ENCODE data around the gene LIPF.

Gene LIPF, protein sequence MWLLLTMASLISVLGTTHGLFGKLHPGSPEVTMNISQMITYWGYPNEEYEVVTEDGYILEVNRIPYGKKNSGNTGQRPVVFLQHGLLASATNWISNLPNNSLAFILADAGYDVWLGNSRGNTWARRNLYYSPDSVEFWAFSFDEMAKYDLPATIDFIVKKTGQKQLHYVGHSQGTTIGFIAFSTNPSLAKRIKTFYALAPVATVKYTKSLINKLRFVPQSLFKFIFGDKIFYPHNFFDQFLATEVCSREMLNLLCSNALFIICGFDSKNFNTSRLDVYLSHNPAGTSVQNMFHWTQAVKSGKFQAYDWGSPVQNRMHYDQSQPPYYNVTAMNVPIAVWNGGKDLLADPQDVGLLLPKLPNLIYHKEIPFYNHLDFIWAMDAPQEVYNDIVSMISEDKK

DNA sequence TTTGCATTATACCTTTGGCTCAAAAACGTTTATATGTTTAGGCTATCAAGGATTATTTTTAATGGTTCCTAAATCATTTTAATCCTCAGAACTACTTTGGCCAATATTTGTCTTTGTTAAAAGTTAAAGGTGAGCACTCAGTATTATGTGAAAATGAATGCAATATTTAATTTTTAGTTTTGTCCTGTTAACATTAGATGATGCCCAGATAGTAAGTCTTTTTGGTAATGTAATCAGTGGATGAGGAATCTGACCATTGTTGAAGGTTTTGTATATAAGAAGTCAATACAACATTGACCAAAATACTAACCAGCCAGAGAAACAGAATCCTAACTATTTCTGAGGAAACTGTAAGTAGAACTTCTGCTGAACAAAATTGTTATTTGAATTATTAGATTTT, at the start of gene LIPF:
LIPF (plus strand) TSS at position 301 of the 400 bp plus-strand sequence. CDS start 2,856 bp downstream, outside the sequence.
- H3K4me1 ChIP-seq (ENCODE audit: control insufficient read depth, insufficient read depth, low read length): peaks cover 14% of the 10 kb centered on the region
- no peak within 1 kb of the TSS for H3K9ac ChIP-seq (ENCODE audit: low read length)
- H3K9me3 ChIP-seq (ENCODE audit: control insufficient read depth, low read length): no peaks in the 10 kb centered on the region
- no peaks in the 10 kb centered on the region for H3K36me3 ChIP-seq (ENCODE audit: control insufficient read depth, insufficient read depth, low read length, severe bottlenecking)
- H3K4me3 ChIP-seq (ENCODE audit: low read length): no peak within 1 kb of the TSS
- H3K27me3 ChIP-seq (replicated peaks; ENCODE audit: control insufficient read depth, insufficient read depth, low read length): no peaks in the 10 kb centered on the region
- no peak for DNase-seq (ENCODE audit: low read depth)

DNA sequence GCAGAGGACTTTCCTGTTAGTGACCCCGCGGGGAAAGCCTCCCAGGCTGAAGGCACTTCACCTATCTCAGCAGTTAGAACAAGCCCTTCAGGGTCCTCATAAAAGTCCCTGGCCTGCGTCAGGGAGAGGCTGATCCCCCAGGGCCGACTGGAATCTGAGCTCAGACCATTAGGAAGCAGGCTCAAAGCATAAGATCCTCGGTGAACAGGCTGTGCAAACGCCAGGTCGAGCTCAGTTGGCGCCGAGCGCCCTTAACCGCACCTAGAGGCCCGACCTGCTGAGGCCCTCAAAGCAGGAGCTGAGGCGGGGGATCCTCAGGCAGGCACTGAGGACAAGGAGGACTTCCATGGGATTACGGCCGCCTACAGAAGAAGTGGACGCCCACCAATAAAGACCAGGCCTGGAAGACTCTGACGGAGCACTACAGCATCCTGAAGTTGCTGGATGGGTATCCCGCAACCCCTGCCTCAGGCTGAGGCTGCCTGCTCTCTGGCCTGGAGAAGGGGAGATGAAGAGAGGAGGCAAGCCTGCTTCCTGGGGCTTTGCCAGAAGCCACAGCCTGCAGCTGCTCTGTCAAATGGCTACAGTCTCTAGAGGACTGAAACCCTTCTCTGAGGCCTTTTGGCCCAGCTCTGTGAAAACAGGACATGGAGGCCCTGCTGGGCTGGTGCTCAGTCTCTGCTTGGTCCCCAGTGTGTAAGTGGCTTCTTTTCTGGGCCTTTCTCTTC, 47.8 kb upstream of the LIPF start:
- Histone ChIP-seq H3K9me3 (ENCODE audit: control insufficient read depth, low read length) (peaks cover 5% of the 10 kb centered on the region), H3K27me3 (replicated peaks; ENCODE audit: control insufficient read depth, insufficient read depth, low read length) (no peaks in the 10 kb centered on the region), H3K4me1 (ENCODE audit: control insufficient read depth, insufficient read depth, low read length) (peaks cover 27% of the 10 kb centered on the region), H3K36me3 (ENCODE audit: control insufficient read depth, insufficient read depth, low read length, severe bottlenecking) (no peaks in the 10 kb centered on the region), H3K9ac (ENCODE audit: low read length) (no peak overlapping the region), H3K4me3 (ENCODE audit: low read length) (no peak overlapping the region)
- no peak for DNase-seq (ENCODE audit: low read depth)

DNA sequence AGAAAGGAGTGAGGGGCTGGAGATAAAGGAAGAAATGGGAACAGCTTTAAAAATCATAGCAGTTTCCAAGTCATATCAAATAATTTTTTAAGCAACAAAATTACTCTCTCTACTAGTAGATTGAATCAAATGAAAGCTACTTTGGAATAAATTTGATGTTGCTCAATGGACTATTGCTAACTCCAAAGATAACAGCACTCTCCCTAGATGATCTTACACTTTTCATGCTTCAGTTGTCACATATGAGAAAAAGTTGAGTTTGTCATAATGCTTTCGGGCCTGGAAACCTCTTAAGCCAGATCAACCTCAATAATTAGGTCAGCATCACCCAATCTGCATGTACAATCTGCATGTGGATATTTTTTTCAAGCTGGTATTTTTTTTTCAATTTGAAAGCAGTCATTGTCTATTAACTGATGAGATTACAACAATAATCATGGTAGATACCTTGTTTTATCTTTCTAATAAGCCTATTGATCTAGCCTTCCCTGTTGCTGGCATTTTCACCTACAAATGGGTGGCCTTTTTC, 46.4 kb upstream of the LIPF start:
- H3K27me3 ChIP-seq (replicated peaks; ENCODE audit: control insufficient read depth, insufficient read depth, low read length): no peaks in the 10 kb centered on the region
- no peak overlapping the region for H3K4me3 ChIP-seq (ENCODE audit: low read length)
- peaks cover 5% of the 10 kb centered on the region for H3K9me3 ChIP-seq (ENCODE audit: control insufficient read depth, low read length)
- peak overlapping the region; percentile 26 for H3K9ac ChIP-seq (ENCODE audit: low read length)
- DNase-seq (ENCODE audit: low read depth): no peak
- H3K4me1 ChIP-seq (ENCODE audit: control insufficient read depth, insufficient read depth, low read length): peaks cover 27% of the 10 kb centered on the region
- H3K36me3 ChIP-seq (ENCODE audit: control insufficient read depth, insufficient read depth, low read length, severe bottlenecking): no peaks in the 10 kb centered on the region

DNA sequence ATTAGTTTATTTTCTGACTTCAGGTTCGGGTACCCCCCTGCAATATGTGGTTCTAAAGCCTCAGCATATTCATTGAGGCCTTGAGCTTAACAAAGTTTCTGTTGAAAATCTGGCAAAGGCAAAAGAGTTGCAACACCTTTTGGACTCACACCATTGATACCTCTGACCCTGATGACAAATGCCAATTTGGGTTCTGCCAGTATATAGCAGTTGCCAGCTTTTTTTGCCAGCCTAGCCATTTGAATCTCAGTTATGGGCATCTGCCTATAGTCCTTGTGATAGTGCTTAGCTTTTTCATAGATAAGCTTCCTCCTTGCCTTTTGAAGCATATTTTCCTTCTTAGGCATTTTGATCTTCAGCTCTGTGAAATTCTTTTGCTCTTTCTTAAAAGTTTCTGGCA, 45.7 kb upstream of the LIPF start:
- H3K4me1 ChIP-seq (ENCODE audit: control insufficient read depth, insufficient read depth, low read length): peaks cover 32% of the 10 kb centered on the region
- peaks cover 5% of the 10 kb centered on the region for H3K9me3 ChIP-seq (ENCODE audit: control insufficient read depth, low read length)
- no peaks in the 10 kb centered on the region for H3K36me3 ChIP-seq (ENCODE audit: control insufficient read depth, insufficient read depth, low read length, severe bottlenecking)
- peak overlapping the region; percentile 26 for H3K9ac ChIP-seq (ENCODE audit: low read length)
- DNase-seq (ENCODE audit: low read depth): no peak
- H3K4me3 ChIP-seq (ENCODE audit: low read length): no peak overlapping the region
- no peaks in the 10 kb centered on the region for H3K27me3 ChIP-seq (replicated peaks; ENCODE audit: control insufficient read depth, insufficient read depth, low read length)

DNA sequence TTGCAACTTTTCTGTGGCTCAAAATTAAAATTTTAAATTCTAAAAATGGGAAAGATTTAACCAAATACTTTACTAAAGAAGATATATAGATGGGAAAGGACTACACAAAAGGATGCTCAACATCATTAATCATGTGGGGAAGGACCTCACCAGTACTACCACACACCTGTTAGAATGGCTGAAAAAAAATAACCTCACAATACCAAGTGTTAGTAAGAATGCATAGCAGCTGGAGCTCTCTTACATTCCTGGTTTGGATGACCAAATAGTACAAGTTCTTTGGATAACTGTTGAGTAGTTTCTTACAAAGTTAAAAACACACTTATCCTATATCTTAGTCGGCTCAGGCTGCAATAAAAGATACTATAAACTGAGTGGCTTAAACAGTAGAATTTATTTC, 43.8 kb upstream of the LIPF start:
- Histone ChIP-seq H3K4me1 (ENCODE audit: control insufficient read depth, insufficient read depth, low read length) (peaks cover 43% of the 10 kb centered on the region), H3K9ac (ENCODE audit: low read length) (no peak overlapping the region), H3K9me3 (ENCODE audit: control insufficient read depth, low read length) (peaks cover 5% of the 10 kb centered on the region), H3K36me3 (ENCODE audit: control insufficient read depth, insufficient read depth, low read length, severe bottlenecking) (no peaks in the 10 kb centered on the region), H3K27me3 (replicated peaks; ENCODE audit: control insufficient read depth, insufficient read depth, low read length) (no peaks in the 10 kb centered on the region), H3K4me3 (ENCODE audit: low read length) (no peak overlapping the region)
- DNase-seq (ENCODE audit: low read depth): no peak

DNA sequence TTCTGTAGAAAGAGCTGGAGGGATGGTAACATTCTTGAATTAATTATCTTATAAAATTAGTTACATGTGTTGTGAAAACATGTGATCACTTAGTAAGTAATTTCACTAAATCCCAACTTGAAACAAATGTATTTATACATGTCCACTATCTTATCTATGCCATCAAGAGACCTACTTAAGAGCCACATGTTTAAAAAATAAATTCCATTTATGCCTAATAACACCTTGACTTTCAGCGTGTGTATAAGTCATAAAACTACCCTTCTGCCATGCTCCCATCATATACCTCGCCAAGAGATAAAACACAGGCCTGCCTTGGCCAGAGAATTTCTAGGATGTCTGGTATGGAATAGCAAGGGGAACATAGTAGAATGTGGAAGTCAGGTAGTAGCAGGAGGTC, 40.4 kb upstream of the LIPF start:
- Histone ChIP-seq H3K4me3 (ENCODE audit: low read length) (no peak overlapping the region), H3K4me1 (ENCODE audit: control insufficient read depth, insufficient read depth, low read length) (peaks cover 18% of the 10 kb centered on the region), H3K27me3 (replicated peaks; ENCODE audit: control insufficient read depth, insufficient read depth, low read length) (no peaks in the 10 kb centered on the region), H3K9me3 (ENCODE audit: control insufficient read depth, low read length) (peaks cover 5% of the 10 kb centered on the region), H3K9ac (ENCODE audit: low read length) (no peak overlapping the region), H3K36me3 (ENCODE audit: control insufficient read depth, insufficient read depth, low read length, severe bottlenecking) (no peaks in the 10 kb centered on the region)
- no peak for DNase-seq (ENCODE audit: low read depth)

DNA sequence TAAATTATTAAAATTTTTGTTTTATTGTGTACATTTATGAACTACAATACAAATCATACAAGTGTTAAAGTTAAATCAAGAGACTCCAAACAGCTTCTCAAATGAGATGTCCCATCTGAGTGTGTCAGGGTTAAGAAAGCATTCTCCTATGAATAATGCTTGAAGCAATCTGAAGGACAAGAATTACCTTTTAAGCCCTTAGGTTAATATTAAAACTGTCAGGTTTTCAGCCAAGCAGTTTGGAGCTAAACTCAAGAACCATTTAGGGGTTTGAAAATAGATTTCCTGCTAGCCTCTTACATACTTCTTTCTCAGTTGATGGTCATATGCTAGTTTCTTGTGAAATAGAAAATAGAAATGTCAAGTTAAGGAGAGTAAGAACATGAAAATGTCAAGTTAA, 39.4 kb upstream of the LIPF start:
- Histone ChIP-seq H3K9ac (ENCODE audit: low read length) (no peak overlapping the region), H3K9me3 (ENCODE audit: control insufficient read depth, low read length) (peaks cover 8% of the 10 kb centered on the region), H3K4me3 (ENCODE audit: low read length) (no peak overlapping the region), H3K36me3 (ENCODE audit: control insufficient read depth, insufficient read depth, low read length, severe bottlenecking) (no peaks in the 10 kb centered on the region), H3K4me1 (ENCODE audit: control insufficient read depth, insufficient read depth, low read length) (peaks cover 16% of the 10 kb centered on the region), H3K27me3 (replicated peaks; ENCODE audit: control insufficient read depth, insufficient read depth, low read length) (no peaks in the 10 kb centered on the region)
- DNase-seq (ENCODE audit: low read depth): no peak

DNA sequence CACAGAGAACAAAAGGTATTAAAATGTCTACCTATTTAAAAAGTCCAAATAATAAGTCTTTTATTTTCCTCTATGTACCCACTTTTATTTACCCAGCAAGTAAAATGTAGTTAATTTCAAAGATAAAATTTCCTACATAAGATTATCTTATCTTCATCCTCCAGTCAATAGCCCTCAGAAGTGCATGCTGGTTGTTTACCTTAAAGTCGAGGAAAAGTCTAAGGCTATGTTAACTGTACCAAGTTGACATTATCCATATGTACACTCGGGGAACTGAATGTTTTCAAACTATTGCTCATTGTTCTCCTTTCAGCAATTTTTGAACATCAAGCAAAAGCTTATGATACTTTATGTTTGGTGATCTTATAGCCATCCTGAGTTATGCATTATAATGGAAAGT, 24.1 kb upstream of the LIPF start:
- H3K4me1 ChIP-seq (ENCODE audit: control insufficient read depth, insufficient read depth, low read length): peaks cover 8% of the 10 kb centered on the region
- H3K4me3 ChIP-seq (ENCODE audit: low read length): no peak overlapping the region
- H3K27me3 ChIP-seq (replicated peaks; ENCODE audit: control insufficient read depth, insufficient read depth, low read length): no peaks in the 10 kb centered on the region
- H3K9me3 ChIP-seq (ENCODE audit: control insufficient read depth, low read length): peaks cover 18% of the 10 kb centered on the region
- H3K36me3 ChIP-seq (ENCODE audit: control insufficient read depth, insufficient read depth, low read length, severe bottlenecking): no peaks in the 10 kb centered on the region
- H3K9ac ChIP-seq (ENCODE audit: low read length): no peak overlapping the region
- DNase-seq (ENCODE audit: low read depth): no peak

DNA sequence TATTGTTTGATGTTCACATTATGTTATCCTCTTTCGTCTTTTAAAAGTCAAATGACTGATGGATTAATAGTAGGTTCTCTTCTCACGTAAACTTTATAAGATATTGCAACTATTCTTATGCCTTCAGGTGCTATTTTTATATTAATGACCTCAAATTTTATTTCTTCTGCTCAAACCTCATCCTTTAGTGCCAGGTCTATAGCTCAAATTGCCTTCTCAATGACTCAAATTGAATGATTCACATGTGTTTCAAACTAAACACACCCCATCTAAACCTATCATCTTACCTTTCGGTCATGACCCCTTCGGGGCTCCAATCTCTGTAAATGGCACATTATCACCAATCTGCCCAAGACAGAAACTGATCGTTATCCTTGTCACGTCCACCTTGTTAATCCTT, 22.0 kb upstream of the LIPF start:
- H3K4me1 ChIP-seq (ENCODE audit: control insufficient read depth, insufficient read depth, low read length): peaks cover 8% of the 10 kb centered on the region
- no peak overlapping the region for H3K9ac ChIP-seq (ENCODE audit: low read length)
- no peak overlapping the region for H3K4me3 ChIP-seq (ENCODE audit: low read length)
- no peaks in the 10 kb centered on the region for H3K36me3 ChIP-seq (ENCODE audit: control insufficient read depth, insufficient read depth, low read length, severe bottlenecking)
- H3K27me3 ChIP-seq (replicated peaks; ENCODE audit: control insufficient read depth, insufficient read depth, low read length): no peaks in the 10 kb centered on the region
- H3K9me3 ChIP-seq (ENCODE audit: control insufficient read depth, low read length): peaks cover 9% of the 10 kb centered on the region
- no peak for DNase-seq (ENCODE audit: low read depth)

DNA sequence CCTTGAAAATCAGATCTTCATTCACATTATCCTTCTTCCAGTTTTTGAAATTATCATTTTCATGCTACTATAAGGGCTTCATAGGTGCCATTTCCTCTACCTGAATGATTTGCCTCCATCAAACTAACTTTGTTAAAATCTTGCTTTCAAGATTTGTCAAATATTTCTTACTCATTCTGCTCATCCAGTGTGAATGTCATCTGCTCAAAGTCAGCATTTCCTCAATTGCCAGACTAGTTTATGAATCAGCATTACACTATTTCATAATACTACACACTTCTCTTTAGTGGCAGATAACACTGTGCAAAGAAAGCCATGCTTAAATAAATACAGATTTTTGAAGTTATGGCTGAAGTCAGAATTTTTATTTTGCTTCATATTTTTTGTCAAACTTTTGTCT, 21.3 kb upstream of the LIPF start:
- peak; percentile 62 for DNase-seq (ENCODE audit: low read depth)
- no peak overlapping the region for H3K4me3 ChIP-seq (ENCODE audit: low read length)
- peaks cover 8% of the 10 kb centered on the region for H3K9me3 ChIP-seq (ENCODE audit: control insufficient read depth, low read length)
- no peak overlapping the region for H3K9ac ChIP-seq (ENCODE audit: low read length)
- H3K36me3 ChIP-seq (ENCODE audit: control insufficient read depth, insufficient read depth, low read length, severe bottlenecking): no peaks in the 10 kb centered on the region
- H3K27me3 ChIP-seq (replicated peaks; ENCODE audit: control insufficient read depth, insufficient read depth, low read length): no peaks in the 10 kb centered on the region
- peaks cover 8% of the 10 kb centered on the region for H3K4me1 ChIP-seq (ENCODE audit: control insufficient read depth, insufficient read depth, low read length)

DNA sequence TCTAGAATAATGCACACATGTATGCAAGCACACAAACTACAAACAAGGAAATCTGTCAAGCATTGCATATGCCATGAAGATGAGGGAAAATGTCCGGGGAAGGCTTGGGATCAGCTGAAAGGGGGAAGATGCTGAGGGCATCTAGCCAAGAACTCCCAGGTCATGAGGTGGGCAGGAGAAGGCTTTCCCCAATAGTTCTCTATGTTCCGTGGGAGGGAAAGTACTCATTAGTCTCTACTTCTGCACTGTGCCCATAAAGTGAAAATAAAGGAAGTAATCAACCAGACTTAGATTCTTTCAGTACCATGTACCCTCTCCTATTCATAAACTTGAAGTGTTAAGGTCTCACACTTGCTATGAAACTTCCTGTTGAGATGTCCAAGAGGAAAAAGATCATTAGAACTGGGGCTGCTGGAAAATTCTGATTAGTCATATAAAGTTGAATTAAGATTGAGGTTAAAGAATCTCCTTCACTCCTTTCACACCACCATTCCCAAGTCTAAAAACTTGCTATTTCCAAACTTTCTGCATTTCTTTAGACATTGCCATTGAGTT, 17.1 kb upstream of the LIPF start:
- no peak for DNase-seq (ENCODE audit: low read depth)
- peaks cover 14% of the 10 kb centered on the region for H3K4me1 ChIP-seq (ENCODE audit: control insufficient read depth, insufficient read depth, low read length)
- H3K36me3 ChIP-seq (ENCODE audit: control insufficient read depth, insufficient read depth, low read length, severe bottlenecking): no peaks in the 10 kb centered on the region
- no peaks in the 10 kb centered on the region for H3K27me3 ChIP-seq (replicated peaks; ENCODE audit: control insufficient read depth, insufficient read depth, low read length)
- H3K4me3 ChIP-seq (ENCODE audit: low read length): no peak overlapping the region
- H3K9ac ChIP-seq (ENCODE audit: low read length): no peak overlapping the region
- no peaks in the 10 kb centered on the region for H3K9me3 ChIP-seq (ENCODE audit: control insufficient read depth, low read length)
